CD8-positive, alpha-beta memory T cell (primary cell): ENCODE data around the gene CD69. TPM values are rescaled to one million over a fixed set of nuclear protein-coding genes. Genes with fewer than 3 reads are reported as not detected.

Experiments
- CTCF ChIA-PET: fragments of 350-600 bp; sonication (Branson Sonifier 250); formaldehyde crosslinking; loops from one replicate; lab custom pipeline; 2021; ENCODE audit warnings: antibody characterized with exemption; lab: Charles Lee
- POLR2A ChIA-PET: fragments of 350-600 bp; sonication (Branson Sonifier 250); formaldehyde crosslinking; loops from one replicate; lab custom pipeline; 2021; ENCODE audit warnings: antibody characterized with exemption; lab: Charles Lee
- DNase-seq, 5 donors: peaks; one replicate each; pipeline versions ENCODE4 v3.0.0 to v3.0.0-alpha.2; 2020 to 2022; ENCODE audit warnings: mixed read lengths in 1 of 5
- H3K27ac ChIP-seq: one replicate; pipeline ENCODE4 v1.7.0; 2013; ENCODE audit warnings: low read depth, mild to moderate bottlenecking, low read length, moderate library complexity
- H3K27me3 ChIP-seq: 2 replicates; pipeline ENCODE4 v1.7.0; 2013; ENCODE audit warnings: low read length, mild to moderate bottlenecking; ENCODE audit not compliant: insufficient read depth, poor library complexity, severe bottlenecking
- H3K36me3 ChIP-seq: 2 replicates; pipeline ENCODE4 v1.7.0; 2013; ENCODE audit warnings: mild to moderate bottlenecking, low read length, moderate library complexity; ENCODE audit not compliant: insufficient read depth
- H3K4me1 ChIP-seq: 2 replicates; pipeline ENCODE4 v1.7.0; 2013; ENCODE audit warnings: mild to moderate bottlenecking, low read length, moderate library complexity; ENCODE audit not compliant: insufficient read depth
- H3K4me3 ChIP-seq: 2 replicates; pipeline ENCODE4 v1.7.0; 2013; ENCODE audit warnings: mild to moderate bottlenecking, low read length
- H3K9me3 ChIP-seq: 2 replicates; pipeline ENCODE4 v1.7.0; 2013; ENCODE audit warnings: mild to moderate bottlenecking, low read length
- H3K27ac Mint-ChIP-seq, 8 donors: one replicate each; pipeline ENCODE4 v1.8.0; 2020 to 2021; ENCODE audit warnings: mixed read lengths in 8 of 8, mild to moderate bottlenecking in 6 of 8, inconsistent platforms in 3 of 8, moderate library complexity in 3 of 8
- H3K27me3 Mint-ChIP-seq, 2 donors: one replicate each; pipeline ENCODE4 v1.8.0; 2020 to 2021; ENCODE audit warnings: mixed read lengths in 2 of 2, mild to moderate bottlenecking in 1 of 2, moderate library complexity in 1 of 2
- H3K36me3 Mint-ChIP-seq, 3 donors: one replicate each; pipeline ENCODE4 v1.8.0; 2020 to 2021; ENCODE audit warnings: mixed read lengths in 3 of 3, inconsistent platforms in 1 of 3, mild to moderate bottlenecking in 1 of 3
- H3K4me1 Mint-ChIP-seq, 3 donors: one replicate each; pipeline ENCODE4 v1.8.0; 2020 to 2021; ENCODE audit warnings: mixed read lengths in 3 of 3, inconsistent platforms in 1 of 3, mild to moderate bottlenecking in 1 of 3
- H3K4me3 Mint-ChIP-seq, 7 donors: one replicate each; pipeline ENCODE4 v1.8.0; 2020 to 2021; ENCODE audit warnings: mixed read lengths in 7 of 7, mild to moderate bottlenecking in 6 of 7, moderate library complexity in 4 of 7, inconsistent platforms in 2 of 7
- H3K9me3 Mint-ChIP-seq, 5 donors: one replicate each; pipeline ENCODE4 v1.8.0; 2020 to 2022; ENCODE audit warnings: mixed read lengths in 5 of 5, mild to moderate bottlenecking in 3 of 5, moderate library complexity in 2 of 5, inconsistent platforms in 1 of 5
- polyA plus RNA-seq: library from polyadenylated mRNA; unstranded; fragments of 300-500 nt; fragmentation: Illumina TruSeq; gene quantifications from one replicate; pipeline ENCODE4 v1.2.3, GENCODE V29; 2021
- total RNA-seq, 2 experiments: library from RNA; stranded (reverse); gene quantifications; one replicate each; pipeline ENCODE4 v1.2.3, GENCODE V29; 2021

CD69 gene
- total and polyA plus RNA-seq, 3 experiments from 2014 or later, result 66.8 to 253 (median 67.1) TPM

DNA sequence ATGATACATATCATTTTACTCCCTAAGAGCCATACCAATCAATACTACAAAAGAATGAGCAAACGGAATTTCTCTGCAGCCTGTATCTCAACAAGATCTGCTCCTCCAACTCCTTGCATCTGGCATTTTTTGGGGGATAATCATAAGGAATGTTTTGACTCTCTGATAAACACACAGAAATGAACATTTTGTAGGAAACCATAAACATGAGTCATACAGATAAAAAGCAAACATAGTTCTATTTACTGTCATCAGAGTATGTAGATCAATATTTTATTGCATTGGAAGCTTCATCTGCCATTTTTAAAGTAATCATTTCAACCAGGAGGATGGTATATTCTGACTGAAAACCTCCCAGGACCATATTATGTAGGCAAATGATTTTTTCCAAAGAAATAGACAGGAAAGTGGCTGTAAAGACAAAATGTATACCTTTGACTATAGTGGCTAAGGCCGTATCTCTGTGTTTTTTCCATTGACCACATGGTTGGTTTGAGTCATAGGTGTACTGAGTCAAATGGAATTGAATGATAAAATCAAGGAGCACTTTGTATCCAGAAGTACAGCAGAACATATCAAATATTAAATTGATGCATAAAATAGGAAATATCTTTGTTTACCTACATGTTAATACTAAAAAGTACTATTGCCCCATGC is 32.4 kb upstream of the CD69 start:
- no peak for DNase-seq
- no peaks in the 10 kb centered on the region for H3K9me3 ChIP-seq
- Mint-ChIP-seq H3K4me3 (peak overlapping the region in 1 of 7 donors; percentile 19), H3K27me3 (no peaks in the 10 kb centered on the region), H3K9me3 (no peaks in the 10 kb centered on the region), H3K36me3 (peaks cover 0 to 4% (median 1%) of the 10 kb centered on the region in 3 donors), H3K4me1 (peaks cover 50 to 70% (median 53%) of the 10 kb centered on the region in 3 donors), H3K27ac (peak overlapping the region in 1 of 8 donors; percentile 41)
- no peaks in the 10 kb centered on the region for H3K27me3 ChIP-seq
- CTCF ChIA-PET, result no interaction called here
- POLR2A ChIA-PET, result interaction anchor here (1.0 kb wide), 1 partner anchor 15 kb away, joined by 6 read pairs; no protein-coding TSS in a partner anchor
- H3K27ac ChIP-seq, result no peak overlapping the region
- H3K4me1 ChIP-seq, result peaks cover 54% of the 10 kb centered on the region
- H3K36me3 ChIP-seq, result no peaks in the 10 kb centered on the region
- H3K4me3 ChIP-seq, result no peak overlapping the region

GRCh38 chr12:9792185-9792900 is 31.6 kb upstream of the CD69 start:
- Mint-ChIP-seq H3K4me1 (peaks cover 46 to 66% (median 52%) of the 10 kb centered on the region in 3 donors), H3K27me3 (no peaks in the 10 kb centered on the region), H3K9me3 (no peaks in the 10 kb centered on the region), H3K4me3 (no peak overlapping the region), H3K27ac (no peak overlapping the region), H3K36me3 (peaks cover 0 to 4% (median 1%) of the 10 kb centered on the region in 3 donors)
- no peaks in the 10 kb centered on the region for H3K27me3 ChIP-seq
- H3K27ac ChIP-seq, result no peak overlapping the region
- H3K9me3 ChIP-seq, result no peaks in the 10 kb centered on the region
- ChIA-PET CTCF (no interaction called here), POLR2A (interaction anchor here (0.7 to 1.0 kb wide), 2 partner anchors 14 to 31 kb away, joined by 3 to 6 read pairs; partner anchors contain the start of gene CD69)
- DNase-seq, result no peak
- no peak overlapping the region for H3K4me3 ChIP-seq
- H3K4me1 ChIP-seq, result peaks cover 47% of the 10 kb centered on the region
- H3K36me3 ChIP-seq, result no peaks in the 10 kb centered on the region

DNA sequence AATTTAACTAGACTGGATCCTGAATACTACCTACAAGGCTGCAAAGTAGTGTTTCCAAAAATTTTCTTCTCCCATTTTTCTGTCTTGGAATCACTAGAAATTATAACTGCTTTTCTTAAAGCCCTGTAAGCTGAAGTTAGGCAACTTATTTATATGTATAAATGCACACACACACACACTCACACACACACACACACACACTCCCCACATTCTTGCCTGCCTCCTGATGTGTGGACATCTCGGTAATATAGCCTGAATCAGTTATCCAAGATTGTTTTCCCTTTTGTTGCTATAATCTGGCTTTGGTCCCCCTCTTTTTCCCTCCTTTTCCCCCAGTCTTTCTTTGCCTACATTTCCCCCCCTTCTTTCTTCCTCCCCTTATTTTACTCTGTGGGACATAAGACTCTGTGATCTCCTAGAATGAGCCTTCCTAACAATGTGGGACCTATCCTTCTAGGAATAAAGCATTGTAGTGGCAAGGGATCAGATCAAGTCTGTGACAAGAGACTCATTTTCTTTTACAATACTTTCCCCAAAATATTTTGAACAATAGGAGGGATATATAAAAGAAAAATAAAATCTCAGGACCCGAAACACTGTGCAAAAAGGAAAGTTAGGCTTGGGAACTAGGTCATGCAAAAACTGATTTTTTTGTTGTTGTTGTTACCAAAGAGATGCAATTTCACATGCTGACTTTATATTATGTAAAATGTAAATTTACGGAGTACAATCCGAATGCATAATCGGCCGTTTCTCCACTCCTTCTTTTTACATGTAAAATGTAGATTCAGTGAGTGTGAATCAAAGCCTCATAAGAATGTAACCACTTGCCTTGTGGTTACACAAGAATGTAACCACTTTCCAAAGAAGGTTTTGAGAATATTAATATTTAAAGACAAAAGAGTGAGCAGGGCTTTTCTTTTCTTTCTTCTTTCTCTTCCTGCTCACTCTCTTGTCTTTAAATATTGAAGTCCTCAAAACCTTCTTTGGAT is 26.3 kb upstream of the CD69 start:
- Histone ChIP-seq H3K4me3 (no peak overlapping the region), H3K27me3 (no peaks in the 10 kb centered on the region), H3K27ac (no peak overlapping the region), H3K9me3 (no peaks in the 10 kb centered on the region), H3K36me3 (no peaks in the 10 kb centered on the region), H3K4me1 (no peaks in the 10 kb centered on the region)
- DNase-seq, result no peak
- Mint-ChIP-seq H3K27me3 (peaks cover 0 to 2% of the 10 kb centered on the region in 2 donors), H3K4me3 (no peak overlapping the region), H3K4me1 (peaks cover 7 to 25% (median 7%) of the 10 kb centered on the region in 3 donors), H3K27ac (no peak overlapping the region), H3K36me3 (peaks cover 0 to 4% (median 1%) of the 10 kb centered on the region in 3 donors), H3K9me3 (no peaks in the 10 kb centered on the region)
- ChIA-PET CTCF (no interaction called here), POLR2A (no interaction called here)

- H3K9me3 ChIP-seq, result no peaks in the 10 kb centered on the region
- H3K27me3 ChIP-seq, result no peaks in the 10 kb centered on the region
- ChIA-PET POLR2A (no interaction called here), CTCF (interaction anchor here (0.8 to 1.5 kb wide), 2 partner anchors 15 to 34 kb away, joined by 3 to 5 read pairs; no protein-coding TSS in a partner anchor)
- Mint-ChIP-seq H3K36me3 (peaks cover 0 to 5% (median 0%) of the 10 kb centered on the region in 3 donors), H3K27me3 (peaks cover 0 to 2% of the 10 kb centered on the region in 2 donors), H3K4me1 (peaks cover 15 to 34% (median 24%) of the 10 kb centered on the region in 3 donors), H3K9me3 (no peaks in the 10 kb centered on the region), H3K4me3 (no peak overlapping the region), H3K27ac (no peak overlapping the region)
- no peak overlapping the region for H3K4me3 ChIP-seq
- no peak for DNase-seq
- no peaks in the 10 kb centered on the region for H3K36me3 ChIP-seq
- H3K4me1 ChIP-seq, result peaks cover 3% of the 10 kb centered on the region
- H3K27ac ChIP-seq, result no peak overlapping the region
Measured at GRCh38 chr12:9784816-9785215, 24.1 kb upstream of the CD69 start.

GRCh38 chr12:9784326-9784725 is 23.6 kb upstream of the CD69 start:
- ChIA-PET POLR2A (no interaction called here), CTCF (interaction anchor here (0.8 to 1.5 kb wide), 3 partner anchors 14 to 34 kb away, joined by 3 to 5 read pairs (median 3); no protein-coding TSS in a partner anchor)
- H3K36me3 Mint-ChIP-seq, result peaks cover 0 to 5% (median 0%) of the 10 kb centered on the region in 3 donors
- H3K27me3 Mint-ChIP-seq, result peaks cover 0 to 2% of the 10 kb centered on the region in 2 donors
- no peak overlapping the region for H3K4me3 Mint-ChIP-seq
- H3K36me3 ChIP-seq, result no peaks in the 10 kb centered on the region
- H3K27ac Mint-ChIP-seq, result no peak overlapping the region
- H3K9me3 Mint-ChIP-seq, result no peaks in the 10 kb centered on the region
- peaks cover 20 to 39% (median 29%) of the 10 kb centered on the region in 3 donors for H3K4me1 Mint-ChIP-seq
- H3K4me1 ChIP-seq, result peaks cover 3% of the 10 kb centered on the region
- H3K27me3 ChIP-seq, result no peaks in the 10 kb centered on the region
- H3K27ac ChIP-seq, result no peak overlapping the region
- DNase-seq, result no peak
- H3K9me3 ChIP-seq, result no peaks in the 10 kb centered on the region
- H3K4me3 ChIP-seq, result no peak overlapping the region

- Histone ChIP-seq H3K4me1 (peaks cover 3% of the 10 kb centered on the region), H3K27ac (no peak overlapping the region), H3K9me3 (no peaks in the 10 kb centered on the region), H3K27me3 (no peaks in the 10 kb centered on the region), H3K4me3 (no peak overlapping the region), H3K36me3 (no peaks in the 10 kb centered on the region)
- no peaks in the 10 kb centered on the region for H3K9me3 Mint-ChIP-seq
- H3K27ac Mint-ChIP-seq, result no peak overlapping the region
- no peak overlapping the region for H3K4me3 Mint-ChIP-seq
- ChIA-PET POLR2A (interaction anchor here (0.7 kb wide), 1 partner anchor 28 kb away, joined by 3 read pairs; no protein-coding TSS in a partner anchor), CTCF (interaction anchor here (1.1 kb wide), 1 partner anchor 12 kb away, joined by 3 read pairs; no protein-coding TSS in a partner anchor)
- H3K27me3 Mint-ChIP-seq, result peaks cover 0 to 2% of the 10 kb centered on the region in 2 donors
- H3K36me3 Mint-ChIP-seq, result peaks cover 0 to 5% (median 0%) of the 10 kb centered on the region in 3 donors
- peaks cover 29 to 52% (median 40%) of the 10 kb centered on the region in 3 donors for H3K4me1 Mint-ChIP-seq
- DNase-seq, result no peak
Measured at GRCh38 chr12:9782547-9783382, 22.1 kb upstream of the CD69 start.

DNA sequence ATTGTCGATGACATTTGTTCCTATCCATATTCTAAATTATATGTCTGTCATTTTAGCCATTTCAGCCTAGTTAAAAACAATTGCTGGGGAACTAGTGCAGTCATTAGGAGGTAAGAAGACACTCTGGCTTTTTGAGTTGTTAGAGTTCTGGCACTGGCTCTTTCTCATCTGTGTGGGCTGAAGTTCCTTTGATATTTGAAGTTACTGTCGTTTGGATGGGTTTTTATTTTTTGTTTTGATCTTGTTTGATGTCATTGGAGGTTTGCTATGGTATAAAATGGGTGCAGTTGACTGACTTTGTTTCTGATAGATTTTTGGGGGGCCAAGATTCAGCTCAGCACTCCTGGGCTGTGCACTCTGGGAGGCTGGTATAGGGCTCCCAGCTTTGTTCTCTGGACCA is 20.7 kb upstream of the CD69 start:
- Histone ChIP-seq H3K4me1 (peaks cover 16% of the 10 kb centered on the region), H3K27me3 (no peaks in the 10 kb centered on the region), H3K9me3 (no peaks in the 10 kb centered on the region), H3K4me3 (no peak overlapping the region), H3K36me3 (no peaks in the 10 kb centered on the region), H3K27ac (no peak overlapping the region)
- H3K4me3 Mint-ChIP-seq, result peak overlapping the region in 1 of 7 donors; percentile 3
- peaks cover 32 to 54% (median 50%) of the 10 kb centered on the region in 3 donors for H3K4me1 Mint-ChIP-seq
- CTCF ChIA-PET, result interaction anchor here (1.4 to 1.6 kb wide), 3 partner anchors 23 to 33 kb away, joined by 3 to 5 read pairs (median 3); no protein-coding TSS in a partner anchor
- H3K27ac Mint-ChIP-seq, result peak overlapping the region in 6 of 8 donors; percentile 4 to 64 (median 23)
- no peak for DNase-seq
- no peaks in the 10 kb centered on the region for H3K9me3 Mint-ChIP-seq
- POLR2A ChIA-PET, result no interaction called here
- peaks cover 0 to 5% (median 0%) of the 10 kb centered on the region in 3 donors for H3K36me3 Mint-ChIP-seq
- no peaks in the 10 kb centered on the region for H3K27me3 Mint-ChIP-seq
